ENCODE results near the gene ABCG8.

The ABCG8 gene

GRCh38 chr2:43826305-43827250, 12.2 kb upstream of the ABCG8 start:
- no peak for DNase-seq

GRCh38 chr2:43831543-43832294, 7.1 kb upstream of the ABCG8 start:
- no peak for DNase-seq

DNA sequence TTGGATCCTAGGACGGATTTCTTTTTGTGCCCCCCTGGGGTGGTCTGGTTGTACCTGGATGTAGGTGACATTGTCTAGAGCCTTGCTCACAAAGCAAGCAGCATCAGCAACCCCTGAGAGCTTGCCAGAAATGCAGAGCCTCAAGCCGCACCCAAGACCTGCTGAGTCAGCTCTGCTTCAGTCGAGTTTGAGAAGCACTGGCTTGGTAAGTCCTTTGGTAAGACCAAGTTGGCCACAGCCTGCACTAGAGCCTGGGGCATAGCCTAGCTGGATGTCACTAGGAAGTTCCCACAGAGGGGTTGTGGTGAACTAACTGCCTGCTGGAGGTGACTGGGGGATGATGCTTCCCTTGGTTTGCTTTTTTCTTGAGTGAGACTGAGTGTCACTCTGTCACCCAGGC, 6.3 kb upstream of the ABCG8 start:
- no peak for DNase-seq

- no peak for DNase-seq
These were observed 1.7 kb upstream of the ABCG8 start for GRCh38 chr2:43837033-43837432.

GRCh38 chr2:43837831-43838559, 776 bp upstream of the ABCG8 start:
- DNase-seq = no peak

DNA sequence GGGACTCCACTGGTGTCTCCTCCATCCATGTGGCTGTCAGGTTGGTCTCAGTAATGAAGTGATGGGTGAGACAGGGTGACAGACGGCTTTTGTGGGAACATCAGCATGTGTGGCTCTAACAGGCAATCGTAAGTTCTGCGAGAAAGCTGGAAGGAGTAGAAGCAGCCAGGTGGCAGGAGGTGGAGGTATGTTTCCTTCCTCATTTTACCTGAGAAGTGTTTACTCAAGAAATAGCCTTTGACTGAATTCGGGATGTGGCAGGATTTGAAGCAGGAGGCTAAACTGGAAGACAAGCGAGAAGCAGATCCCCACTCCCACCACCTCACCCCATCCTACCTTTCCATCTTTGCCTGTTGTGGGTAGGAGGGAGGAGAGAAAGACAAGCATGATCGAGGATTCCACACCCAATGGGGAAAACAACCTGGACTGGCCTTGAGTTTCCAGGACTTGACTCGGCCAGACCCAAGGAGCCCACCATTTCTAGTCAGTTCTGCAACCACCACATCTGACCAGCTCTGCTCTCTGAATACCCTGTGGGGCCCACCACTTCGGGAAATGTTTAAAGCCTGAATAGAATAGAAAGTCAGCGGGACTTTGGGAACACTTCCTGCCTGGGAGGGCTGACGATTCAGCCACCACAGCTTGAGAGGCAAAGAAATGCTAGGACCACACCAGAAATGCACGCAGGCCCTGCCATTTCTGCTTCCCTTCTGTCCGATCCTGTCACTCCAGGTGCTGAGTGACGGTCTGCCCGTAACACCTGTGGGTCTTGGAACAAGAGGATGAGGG, 1.2 kb downstream of the ABCG8 start:
- DNase-seq = no peak

DNA sequence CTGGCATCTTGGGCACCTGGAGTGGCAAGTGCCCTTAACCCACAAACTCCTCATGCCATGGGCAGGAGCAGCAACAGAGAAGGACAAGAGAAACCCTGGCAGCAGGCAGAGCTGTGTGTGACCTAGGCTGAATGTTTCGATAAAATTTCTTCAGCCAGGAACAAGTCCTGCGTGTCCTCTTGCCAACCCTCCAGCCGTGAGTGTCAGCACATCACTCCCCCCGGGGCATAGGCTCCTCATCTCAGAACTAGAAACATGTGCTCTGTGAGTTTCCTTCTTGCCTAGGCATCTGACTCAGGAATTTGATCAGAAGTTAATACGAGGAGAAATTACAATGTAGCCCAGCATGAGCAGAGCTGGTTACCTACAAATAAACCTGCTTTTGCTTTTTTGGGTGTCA, 2.2 kb downstream of the ABCG8 start:
- DNase-seq = peak; percentile 39

GRCh38 chr2:43841949-43842865, 3.4 kb downstream of the ABCG8 start:
- DNase-seq = no peak

GRCh38 chr2:43842866-43843226, 4.1 kb downstream of the ABCG8 start:
- no peak for DNase-seq

- DNase-seq = no peak
These were observed 6.4 kb downstream of the ABCG8 start for GRCh38 chr2:43845181-43845580.

DNA sequence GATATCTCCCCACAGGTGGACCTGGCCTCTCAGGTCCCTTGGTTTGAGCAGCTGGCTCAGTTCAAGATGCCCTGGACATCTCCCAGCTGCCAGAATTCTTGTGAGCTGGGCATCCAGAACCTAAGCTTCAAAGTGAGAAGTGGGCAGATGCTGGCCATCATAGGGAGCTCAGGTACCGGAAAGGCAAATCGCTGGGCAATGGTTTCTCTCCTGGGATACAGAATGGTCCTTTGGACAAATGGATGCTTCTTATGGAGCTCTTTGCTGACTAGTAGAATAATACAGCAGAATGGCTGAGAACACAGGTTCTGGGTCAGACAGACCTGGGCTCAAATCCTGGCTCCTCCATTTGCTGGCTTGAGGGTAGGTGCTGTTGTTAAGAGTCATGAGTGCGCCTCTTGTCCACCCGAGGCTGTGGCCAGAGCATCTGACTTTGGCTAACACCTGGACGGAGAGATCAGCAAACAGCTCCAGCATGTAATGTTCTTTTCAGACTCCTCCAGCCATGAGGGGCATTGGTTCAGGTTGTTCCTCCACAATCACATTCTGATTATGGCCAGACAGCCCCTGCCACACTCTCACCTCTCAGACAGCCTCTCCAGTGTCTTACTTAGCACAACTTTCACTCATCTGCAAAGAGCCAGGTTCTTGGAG, 7.5 kb downstream of the ABCG8 start:
- DNase-seq = no peak

GRCh38 chr2:43848214-43848613, 9.4 kb downstream of the ABCG8 start:
- no peak for DNase-seq

DNA sequence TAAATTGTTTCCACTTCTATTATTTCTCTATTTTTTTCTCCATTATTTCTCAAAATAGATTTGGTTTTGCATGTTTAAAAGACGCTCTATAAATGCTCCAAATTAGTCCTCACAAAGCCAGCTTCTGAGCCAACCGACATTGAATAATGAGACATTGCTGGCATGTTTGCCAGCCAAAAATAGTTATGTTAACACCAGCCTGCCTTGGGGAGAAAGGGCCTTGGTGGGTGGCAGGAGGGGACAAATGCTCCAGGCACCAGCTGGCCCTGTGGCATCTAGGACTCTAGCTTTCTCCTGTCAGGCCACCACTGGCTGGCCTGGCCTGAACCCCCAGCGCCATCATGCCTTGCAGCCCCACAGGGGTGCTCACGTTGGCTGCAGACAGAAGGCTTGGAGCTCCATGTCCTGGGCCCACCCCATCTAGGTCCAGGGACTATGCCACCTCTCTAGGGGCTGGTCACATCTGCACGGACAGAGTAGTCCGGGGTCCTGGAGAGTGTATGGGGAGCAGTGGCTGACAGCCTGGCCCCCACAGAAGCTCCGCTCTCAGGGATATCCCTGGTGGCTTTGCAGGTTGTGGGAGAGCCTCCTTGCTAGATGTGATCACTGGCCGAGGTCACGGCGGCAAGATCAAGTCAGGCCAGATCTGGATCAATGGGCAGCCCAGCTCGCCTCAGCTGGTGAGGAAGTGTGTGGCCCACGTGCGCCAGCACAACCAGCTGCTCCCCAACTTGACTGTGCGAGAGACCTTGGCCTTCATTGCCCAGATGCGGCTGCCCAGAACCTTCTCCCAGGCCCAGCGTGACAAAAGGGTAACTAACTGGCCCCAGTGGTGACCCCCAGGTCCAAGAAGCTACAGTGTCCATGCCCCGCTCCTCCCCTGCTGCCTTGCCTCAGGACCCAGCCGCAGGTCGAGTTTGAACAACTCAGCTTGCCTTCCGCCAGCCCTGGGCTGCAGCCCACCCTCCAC, 12.5 kb downstream of the ABCG8 start:
- DNase-seq = no peak

DNA sequence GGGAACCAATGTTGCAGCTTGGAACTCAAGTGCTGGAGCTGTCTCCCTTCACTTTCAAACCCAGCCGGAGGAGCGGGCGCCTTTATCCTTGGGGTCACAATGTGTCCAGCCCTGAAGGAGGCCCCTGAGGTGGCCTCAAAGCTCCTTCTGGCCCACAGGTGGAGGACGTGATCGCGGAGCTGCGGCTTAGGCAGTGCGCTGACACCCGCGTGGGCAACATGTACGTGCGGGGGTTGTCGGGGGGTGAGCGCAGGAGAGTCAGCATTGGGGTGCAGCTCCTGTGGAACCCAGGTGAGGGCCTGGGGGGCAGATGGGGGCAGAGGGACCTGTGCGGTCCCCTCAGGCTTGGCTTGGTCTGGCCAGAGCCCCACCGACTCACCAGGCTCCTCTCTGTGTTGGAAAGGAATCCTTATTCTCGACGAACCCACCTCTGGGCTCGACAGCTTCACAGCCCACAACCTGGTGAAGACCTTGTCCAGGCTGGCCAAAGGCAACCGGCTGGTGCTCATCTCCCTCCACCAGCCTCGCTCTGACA, 13.5 kb downstream of the ABCG8 start:
- no peak for DNase-seq

DNA sequence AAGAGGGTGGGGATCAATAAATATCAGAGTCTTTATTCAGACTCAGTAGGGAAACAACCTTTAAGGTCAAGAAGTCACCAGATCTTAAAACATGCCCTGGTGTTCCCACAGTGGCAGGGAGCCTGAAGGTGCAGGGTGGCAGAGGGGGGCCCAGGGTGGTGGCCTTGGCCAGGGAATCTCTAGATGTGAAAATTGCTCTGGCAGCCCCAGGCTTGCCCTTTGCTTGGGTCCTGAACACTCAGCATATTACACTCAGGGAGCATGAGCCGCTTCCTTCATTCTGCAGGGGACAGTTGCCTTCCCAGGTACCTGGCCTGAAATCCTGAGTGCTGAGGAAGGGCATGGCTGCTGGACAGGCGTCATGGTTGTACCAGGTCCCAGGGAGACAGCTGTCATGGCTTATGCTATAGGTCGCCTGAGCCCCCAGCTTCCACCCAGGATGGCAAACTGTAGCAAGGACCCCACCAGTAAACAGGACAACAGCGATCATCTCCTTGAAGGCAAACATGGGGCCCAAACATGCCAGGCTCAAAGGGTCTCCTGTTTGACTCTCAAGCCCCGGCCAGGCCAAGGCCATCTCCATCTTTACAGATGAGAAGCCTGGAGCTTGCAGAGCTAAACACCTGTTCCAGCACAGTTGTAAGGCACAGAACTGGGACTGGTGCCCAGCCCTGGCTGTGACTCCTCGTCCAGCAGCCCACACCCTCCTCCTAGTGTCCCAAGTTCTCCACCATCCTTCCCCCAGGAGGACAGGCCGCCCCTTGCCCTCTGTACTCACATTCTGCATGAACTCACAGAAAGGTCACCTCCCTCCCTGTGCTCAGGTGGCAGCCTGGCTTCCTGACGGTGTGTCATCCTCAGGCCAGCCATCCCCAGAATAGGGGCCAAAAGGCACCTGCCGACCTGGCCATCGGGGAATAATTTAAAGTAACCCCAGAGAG, 14.6 kb downstream of the ABCG8 start:
- DNase-seq = no peak

GRCh38 chr2:43854671-43855070, 15.9 kb downstream of the ABCG8 start:
- DNase-seq = no peak

DNA sequence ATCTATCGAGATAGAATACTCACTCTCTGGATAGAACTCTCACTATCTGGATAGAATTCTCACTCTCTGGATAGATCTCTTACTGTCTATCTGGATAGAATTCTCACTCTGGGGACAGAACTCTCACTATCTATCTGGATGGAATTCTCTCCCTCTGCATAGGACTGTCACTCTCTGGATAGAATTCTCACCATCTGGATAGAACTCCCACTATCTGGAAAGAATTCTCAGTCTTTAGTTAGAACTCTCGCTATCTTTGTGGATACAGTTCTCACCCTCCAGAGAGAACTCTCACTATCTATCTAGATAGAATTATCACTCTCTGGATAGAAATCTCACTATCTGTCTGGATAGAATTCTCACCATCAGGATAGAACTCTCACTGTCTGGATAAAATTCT, 16.5 kb downstream of the ABCG8 start:
- no peak for DNase-seq

DNA sequence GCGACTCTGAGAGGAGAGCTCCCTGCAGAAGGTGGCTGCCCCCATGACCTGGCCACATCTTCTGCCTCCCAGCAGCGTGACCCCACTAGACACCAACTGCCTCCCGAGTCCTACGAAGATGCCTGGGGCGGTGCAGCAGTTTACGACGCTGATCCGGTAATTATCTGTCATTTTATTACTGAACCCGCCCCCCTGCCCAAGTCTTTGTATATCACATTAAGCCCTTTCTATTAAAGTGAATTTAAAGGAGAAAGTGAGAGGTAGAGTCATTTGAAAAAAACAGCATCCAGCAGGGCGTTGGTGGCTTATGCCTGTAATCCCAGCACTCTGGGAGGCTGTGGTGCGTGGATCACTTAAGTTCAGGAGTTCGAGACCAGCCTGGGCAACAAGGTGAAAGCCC, 33.4 kb downstream of the ABCG8 start:
- no peak for DNase-seq

All from EL (cell line).